GM18858 (cell line): ENCODE results near the gene LEFTY2.
A peak's percentile ranks its signal among the peaks of the same experiment; 100 is the strongest.
"Not testable (repeated sequence)": the region's sequence is repeated elsewhere in the genome, so short reads cannot be mapped to it uniquely, and the experiment has no call there.

Experiments
- ATAC-seq: cut with Tn5 transposase; IDR thresholded peaks from one replicate; pipeline ENCODE4 v1.9.1; 2021; ENCODE audit not compliant: unreplicated experiment

The LEFTY2 gene

GRCh38 chr1:225931270-225932136 is 9.5 kb downstream of the LEFTY2 start:
- ATAC-seq: no peak

- no peak for ATAC-seq
These were observed 10.5 kb downstream of the LEFTY2 start for GRCh38 chr1:225930566-225930965.

GRCh38 chr1:225929462-225929861 is 11.6 kb downstream of the LEFTY2 start:
- ATAC-seq: not testable (repeated sequence)

- no peak for ATAC-seq
These were observed 12.5 kb downstream of the LEFTY2 start for GRCh38 chr1:225928186-225929175.

- ATAC-seq: no peak
These were observed 14.4 kb downstream of the LEFTY2 start for GRCh38 chr1:225926551-225927113.

- ATAC-seq: peak; percentile 97
These were observed 17.1 kb downstream of the LEFTY2 start, which contains the start of gene PYCR2 for GRCh38 chr1:225923692-225924555. Gene PYCR2, minus strand, starts transcription at chr1:225924250. Its CDS starts 140 bp downstream, at chr1:225924110.

- ATAC-seq: no peak
These were observed 17.7 kb downstream of the LEFTY2 start for GRCh38 chr1:225923381-225923691.

GRCh38 chr1:225921734-225922709 is 19.0 kb downstream of the LEFTY2 start:
- no peak for ATAC-seq

GRCh38 chr1:225919906-225920305 is 21.1 kb downstream of the LEFTY2 start:
- ATAC-seq: no peak

GRCh38 chr1:225918280-225918679 is 22.7 kb downstream of the LEFTY2 start:
- ATAC-seq: no peak

- no peak for ATAC-seq
These were observed 23.5 kb downstream of the LEFTY2 start for GRCh38 chr1:225917536-225917935.

GRCh38 chr1:225917101-225917500 is 23.9 kb downstream of the LEFTY2 start:
- no peak for ATAC-seq

GRCh38 chr1:225915538-225915991 is 25.5 kb downstream of the LEFTY2 start:
- ATAC-seq: no peak

- no peak for ATAC-seq
These were observed 26.1 kb downstream of the LEFTY2 start for GRCh38 chr1:225914947-225915346.

- ATAC-seq: no peak
These were observed 26.6 kb downstream of the LEFTY2 start for GRCh38 chr1:225914391-225914790.

GRCh38 chr1:225911191-225912130 is 29.6 kb downstream of the LEFTY2 start:
- ATAC-seq: peak; percentile 61

- ATAC-seq: no peak
These were observed 31.5 kb downstream of the LEFTY2 start for GRCh38 chr1:225909477-225909876.

GRCh38 chr1:225908773-225909172 is 32.2 kb downstream of the LEFTY2 start:
- no peak for ATAC-seq
